ENCODE measurements around the gene LACTB.

DNA sequence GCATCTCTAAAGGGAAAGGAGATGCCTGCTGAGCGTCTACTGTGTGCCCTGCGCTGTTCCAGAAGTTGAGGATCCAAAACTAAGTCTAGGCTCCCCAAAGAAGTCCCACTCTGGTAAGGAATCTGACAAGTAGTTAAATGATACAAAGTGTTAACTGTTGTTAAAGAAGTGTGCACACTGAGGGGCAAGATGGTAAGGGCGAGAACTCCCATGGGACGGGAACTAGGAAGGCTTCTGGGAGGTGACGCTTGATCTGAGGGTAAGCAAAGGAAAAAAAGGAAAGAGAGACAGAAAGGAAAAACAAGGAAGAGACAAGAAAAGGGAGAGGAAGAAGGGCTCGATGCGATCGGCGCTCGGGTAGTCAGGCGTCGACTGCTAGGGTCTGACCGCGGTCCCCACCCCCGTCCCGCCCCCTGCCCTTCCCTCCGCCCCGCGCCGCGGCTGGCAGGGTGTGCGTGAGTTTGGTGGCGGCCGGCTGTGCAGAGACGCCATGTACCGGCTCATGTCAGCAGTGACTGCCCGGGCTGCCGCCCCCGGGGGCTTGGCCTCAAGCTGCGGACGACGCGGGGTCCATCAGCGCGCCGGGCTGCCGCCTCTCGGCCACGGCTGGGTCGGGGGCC is at the start of gene LACTB:
- TF ChIP-seq, protein P1, sequence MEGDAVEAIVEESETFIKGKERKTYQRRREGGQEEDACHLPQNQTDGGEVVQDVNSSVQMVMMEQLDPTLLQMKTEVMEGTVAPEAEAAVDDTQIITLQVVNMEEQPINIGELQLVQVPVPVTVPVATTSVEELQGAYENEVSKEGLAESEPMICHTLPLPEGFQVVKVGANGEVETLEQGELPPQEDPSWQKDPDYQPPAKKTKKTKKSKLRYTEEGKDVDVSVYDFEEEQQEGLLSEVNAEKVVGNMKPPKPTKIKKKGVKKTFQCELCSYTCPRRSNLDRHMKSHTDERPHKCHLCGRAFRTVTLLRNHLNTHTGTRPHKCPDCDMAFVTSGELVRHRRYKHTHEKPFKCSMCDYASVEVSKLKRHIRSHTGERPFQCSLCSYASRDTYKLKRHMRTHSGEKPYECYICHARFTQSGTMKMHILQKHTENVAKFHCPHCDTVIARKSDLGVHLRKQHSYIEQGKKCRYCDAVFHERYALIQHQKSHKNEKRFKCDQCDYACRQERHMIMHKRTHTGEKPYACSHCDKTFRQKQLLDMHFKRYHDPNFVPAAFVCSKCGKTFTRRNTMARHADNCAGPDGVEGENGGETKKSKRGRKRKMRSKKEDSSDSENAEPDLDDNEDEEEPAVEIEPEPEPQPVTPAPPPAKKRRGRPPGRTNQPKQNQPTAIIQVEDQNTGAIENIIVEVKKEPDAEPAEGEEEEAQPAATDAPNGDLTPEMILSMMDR (tag by site-specific recombination; IDR thresholded peaks at IDR 0.05), result no peak
- no peak for TF ChIP-seq SETDB1 (IDR thresholded peaks at IDR 0.05; ENCODE audit: insufficient read length, low read length)
- TF ChIP-seq SP2 (tag by site-specific recombination; IDR thresholded peaks at IDR 0.05), result peak; percentile 67
